ENCODE results near the gene SPOCK1. TPM values are rescaled to one million over a fixed set of nuclear protein-coding genes. Genes with fewer than 3 reads are reported as not detected.

The SPOCK1 gene
- total RNA-seq, 1 experiment from 2014 or later: 9.8 TPM

DNA sequence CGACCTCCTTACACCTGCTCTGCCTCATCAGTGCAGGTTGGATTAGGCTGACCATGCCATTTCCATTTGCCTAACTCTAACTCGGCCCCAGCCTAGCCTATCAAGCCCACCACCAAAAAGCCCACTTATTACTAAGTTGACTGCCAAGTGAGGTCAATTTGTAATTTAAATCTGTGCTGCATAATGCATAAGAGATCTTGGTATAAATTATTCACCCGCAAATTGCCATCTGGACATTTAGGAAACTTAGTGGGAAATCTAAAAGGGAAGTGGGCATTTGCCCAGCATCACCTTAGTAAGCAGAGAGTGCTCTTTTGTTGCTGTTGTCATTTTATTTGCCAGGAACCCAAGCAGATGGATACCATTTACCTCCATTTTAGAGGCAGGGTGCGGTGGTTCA is 143.0 kb downstream of the SPOCK1 start:
- Histone ChIP-seq H3K9me2 (replicated peaks; ENCODE audit: low read length) (no peaks in the 10 kb centered on the region), H3K36me3 (ENCODE audit: low read depth, low read length) (no peaks in the 10 kb centered on the region), H3K27me3 (ENCODE audit: low read length) (no peaks in the 10 kb centered on the region), H3K9ac (ENCODE audit: low read length) (no peak overlapping the region), H3K79me2 (ENCODE audit: low read length) (no peaks in the 10 kb centered on the region), H4K20me1 (ENCODE audit: low read length) (no peaks in the 10 kb centered on the region), H3K4me1 (ENCODE audit: insufficient read depth, low read length) (peaks cover 14% of the 10 kb centered on the region), H3K9me3 (ENCODE audit: low read length) (no peaks in the 10 kb centered on the region), H3K27ac (ENCODE audit: low read length) (no peak overlapping the region), H2AFZ (ENCODE audit: low read length) (no peak overlapping the region), H3F3A (ENCODE audit: low read length, unreplicated experiment) (no peaks in the 10 kb centered on the region), H3K4me3 (ENCODE audit: low read length) (no peak overlapping the region), H3K4me2 (ENCODE audit: low read length) (no peak overlapping the region)
- TF ChIP-seq EZH2phosphoT487 (IDR thresholded peaks at IDR 0.05; ENCODE audit: borderline replicate concordance, low read length) (no peak), EZH2 (IDR thresholded peaks at IDR 0.05; ENCODE audit: low read length, unreplicated experiment) (no peak)
- TF ChIP-seq, protein P1, sequence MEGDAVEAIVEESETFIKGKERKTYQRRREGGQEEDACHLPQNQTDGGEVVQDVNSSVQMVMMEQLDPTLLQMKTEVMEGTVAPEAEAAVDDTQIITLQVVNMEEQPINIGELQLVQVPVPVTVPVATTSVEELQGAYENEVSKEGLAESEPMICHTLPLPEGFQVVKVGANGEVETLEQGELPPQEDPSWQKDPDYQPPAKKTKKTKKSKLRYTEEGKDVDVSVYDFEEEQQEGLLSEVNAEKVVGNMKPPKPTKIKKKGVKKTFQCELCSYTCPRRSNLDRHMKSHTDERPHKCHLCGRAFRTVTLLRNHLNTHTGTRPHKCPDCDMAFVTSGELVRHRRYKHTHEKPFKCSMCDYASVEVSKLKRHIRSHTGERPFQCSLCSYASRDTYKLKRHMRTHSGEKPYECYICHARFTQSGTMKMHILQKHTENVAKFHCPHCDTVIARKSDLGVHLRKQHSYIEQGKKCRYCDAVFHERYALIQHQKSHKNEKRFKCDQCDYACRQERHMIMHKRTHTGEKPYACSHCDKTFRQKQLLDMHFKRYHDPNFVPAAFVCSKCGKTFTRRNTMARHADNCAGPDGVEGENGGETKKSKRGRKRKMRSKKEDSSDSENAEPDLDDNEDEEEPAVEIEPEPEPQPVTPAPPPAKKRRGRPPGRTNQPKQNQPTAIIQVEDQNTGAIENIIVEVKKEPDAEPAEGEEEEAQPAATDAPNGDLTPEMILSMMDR (conservative IDR thresholded peaks at IDR 0.05; ENCODE audit: low read depth, low read length): no peak
- intact Hi-C loops (cut with micrococcal nuclease): no loop called here
- ATAC-seq (no peak), DNase-seq (no peak)
- ChIA-PET POLR2A (ENCODE audit: unreplicated experiment) (no interaction called here), CTCF (no interaction called here)
- no TSS peak for BruUV-seq (replicated peaks)

DNA sequence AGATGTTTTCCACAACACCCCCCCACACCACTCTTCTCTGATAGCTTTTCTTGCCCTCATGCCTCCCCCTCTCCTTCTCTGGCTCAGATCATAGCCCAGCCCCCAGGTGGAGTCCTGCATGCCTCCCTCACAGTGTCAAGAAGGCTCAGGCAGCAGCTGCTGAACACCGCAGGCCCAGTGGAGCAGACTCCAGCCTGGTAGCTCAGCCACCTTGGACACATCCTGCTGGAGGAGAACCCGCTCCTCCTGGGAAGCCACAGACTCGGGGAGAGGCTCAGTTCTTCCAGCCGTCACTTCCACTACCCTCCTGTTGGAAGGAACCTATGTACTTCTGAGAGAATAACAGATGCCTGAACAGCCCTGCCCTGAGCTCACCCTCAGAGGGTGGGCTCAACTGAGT is 143.4 kb downstream of the SPOCK1 start:
- no peak for ATAC-seq
- no peaks in the 10 kb centered on the region for H3K79me2 ChIP-seq (ENCODE audit: low read length)
- no peak for TF ChIP-seq EZH2 (IDR thresholded peaks at IDR 0.05; ENCODE audit: low read length, unreplicated experiment)
- TF ChIP-seq, protein P1 (conservative IDR thresholded peaks at IDR 0.05; ENCODE audit: low read depth, low read length): no peak
- no peak for TF ChIP-seq EZH2phosphoT487 (IDR thresholded peaks at IDR 0.05; ENCODE audit: borderline replicate concordance, low read length)
- no peak overlapping the region for H3K4me3 ChIP-seq (ENCODE audit: low read length)
- H3K4me2 ChIP-seq (ENCODE audit: low read length): no peak overlapping the region
- no peaks in the 10 kb centered on the region for H3F3A ChIP-seq (ENCODE audit: low read length, unreplicated experiment)
- no peaks in the 10 kb centered on the region for H4K20me1 ChIP-seq (ENCODE audit: low read length)
- no peak for DNase-seq
- BruUV-seq (replicated peaks): no TSS peak
- H3K4me1 ChIP-seq (ENCODE audit: insufficient read depth, low read length): peaks cover 14% of the 10 kb centered on the region
- CTCF ChIA-PET: no interaction called here
- POLR2A ChIA-PET (ENCODE audit: unreplicated experiment): no interaction called here
- H3K36me3 ChIP-seq (ENCODE audit: low read depth, low read length): no peaks in the 10 kb centered on the region
- intact Hi-C loops (cut with micrococcal nuclease): no loop called here
- H3K9me2 ChIP-seq (replicated peaks; ENCODE audit: low read length): no peaks in the 10 kb centered on the region
- no peaks in the 10 kb centered on the region for H3K27me3 ChIP-seq (ENCODE audit: low read length)
- H3K9ac ChIP-seq (ENCODE audit: low read length): no peak overlapping the region
- H3K27ac ChIP-seq (ENCODE audit: low read length): no peak overlapping the region
- H3K9me3 ChIP-seq (ENCODE audit: low read length): no peaks in the 10 kb centered on the region
- H2AFZ ChIP-seq (ENCODE audit: low read length): no peak overlapping the region

DNA sequence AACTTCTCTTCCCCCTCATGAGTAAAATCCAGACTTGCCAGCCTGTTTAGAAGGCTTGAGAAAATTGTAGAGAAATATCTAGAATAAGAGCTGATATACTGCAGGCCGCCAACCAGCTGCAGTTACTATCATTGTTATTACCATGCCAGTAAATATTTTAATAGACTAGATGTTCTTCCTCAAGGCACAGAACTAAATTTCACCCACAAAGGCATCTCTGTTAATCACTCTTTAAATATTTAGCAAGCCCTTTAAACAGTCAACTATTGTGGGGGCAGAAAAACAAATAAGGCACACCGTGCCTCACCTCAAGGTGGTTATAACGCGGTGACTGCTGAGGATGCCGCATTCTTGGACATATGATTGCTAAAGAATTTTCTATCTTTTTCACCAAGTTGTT is 147.0 kb downstream of the SPOCK1 start:
- H3K4me1 ChIP-seq (ENCODE audit: insufficient read depth, low read length): peaks cover 14% of the 10 kb centered on the region
- no peaks in the 10 kb centered on the region for H3K9me2 ChIP-seq (replicated peaks; ENCODE audit: low read length)
- H3K79me2 ChIP-seq (ENCODE audit: low read length): no peaks in the 10 kb centered on the region
- no peaks in the 10 kb centered on the region for H3K9me3 ChIP-seq (ENCODE audit: low read length)
- H4K20me1 ChIP-seq (ENCODE audit: low read length): no peaks in the 10 kb centered on the region
- peak; percentile 53 for DNase-seq
- ChIA-PET CTCF (interaction anchor here (1.0 kb wide), 1 partner anchor 18 kb away, joined by 5 read pairs; no protein-coding TSS in a partner anchor), POLR2A (ENCODE audit: unreplicated experiment) (no interaction called here)
- no peaks in the 10 kb centered on the region for H3K27me3 ChIP-seq (ENCODE audit: low read length)
- ATAC-seq: peak; percentile 89
- H3K36me3 ChIP-seq (ENCODE audit: low read depth, low read length): no peaks in the 10 kb centered on the region
- no peak overlapping the region; the same call in 1 of the 2 replicates for H3K4me3 ChIP-seq (ENCODE audit: low read length)
- H3F3A ChIP-seq (ENCODE audit: low read length, unreplicated experiment): no peaks in the 10 kb centered on the region
- 0 out of 2 replicates have a peak overlapping the region, but pooled peaks have one; percentile 49 for H2AFZ ChIP-seq (ENCODE audit: low read length)
- H3K9ac ChIP-seq (ENCODE audit: low read length): no peak overlapping the region
- TF ChIP-seq EZH2 (IDR thresholded peaks at IDR 0.05; ENCODE audit: low read length, unreplicated experiment): no peak
- TF ChIP-seq EZH2phosphoT487 (IDR thresholded peaks at IDR 0.05; ENCODE audit: borderline replicate concordance, low read length): no peak
- TF ChIP-seq, protein P1 (conservative IDR thresholded peaks at IDR 0.05; ENCODE audit: low read depth, low read length): no peak
- BruUV-seq (replicated peaks): no TSS peak
- H3K4me2 ChIP-seq (ENCODE audit: low read length): peak overlapping the region; percentile 45
- intact Hi-C loops (cut with micrococcal nuclease): loop anchor here (2.0 kb wide), 1 partner anchor 119 kb away; no protein-coding TSS in a partner anchor
- no peak overlapping the region for H3K27ac ChIP-seq (ENCODE audit: low read length)
